AG08396 (cell line): ENCODE results near the gene GOLGA8T.
"Not testable (repeated sequence)": the region's sequence is repeated elsewhere in the genome, so short reads cannot be mapped to it uniquely, and the experiment has no call there.

Source experiments
- DNase-seq: peaks from one replicate; pipeline ENCODE4 v3.0.0; 2012; ENCODE audit warnings: low spot score, mixed read lengths

The GOLGA8T gene, protein sequence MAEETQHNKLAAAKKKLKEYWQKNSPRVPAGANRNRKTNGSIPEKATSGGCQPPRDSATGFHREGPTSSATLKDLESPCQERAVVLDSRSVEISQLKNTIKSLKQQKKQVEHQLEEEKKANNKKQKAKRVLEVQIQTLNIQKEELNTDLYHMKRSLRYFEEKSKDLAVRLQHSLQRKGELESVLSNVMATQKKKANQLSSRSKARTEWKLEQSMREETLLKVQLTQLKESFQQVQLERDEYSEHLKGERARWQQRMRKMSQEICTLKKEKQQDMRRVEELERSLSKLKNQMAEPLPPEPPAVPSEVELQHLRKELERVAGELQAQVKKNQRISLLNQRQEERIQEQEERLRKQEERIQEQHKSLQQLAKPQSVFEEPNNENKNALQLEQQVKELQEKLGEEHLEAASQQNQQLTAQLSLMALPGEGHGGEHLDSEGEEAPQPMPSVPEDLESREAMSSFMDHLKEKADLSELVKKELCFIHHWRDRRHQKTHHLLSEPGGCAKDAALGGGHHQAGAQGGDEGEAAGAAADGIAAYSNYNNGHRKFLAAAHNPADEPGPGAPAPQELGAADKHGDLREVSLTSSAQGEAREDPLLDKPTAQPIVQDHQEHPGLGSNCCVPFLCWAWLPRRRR

DNA sequence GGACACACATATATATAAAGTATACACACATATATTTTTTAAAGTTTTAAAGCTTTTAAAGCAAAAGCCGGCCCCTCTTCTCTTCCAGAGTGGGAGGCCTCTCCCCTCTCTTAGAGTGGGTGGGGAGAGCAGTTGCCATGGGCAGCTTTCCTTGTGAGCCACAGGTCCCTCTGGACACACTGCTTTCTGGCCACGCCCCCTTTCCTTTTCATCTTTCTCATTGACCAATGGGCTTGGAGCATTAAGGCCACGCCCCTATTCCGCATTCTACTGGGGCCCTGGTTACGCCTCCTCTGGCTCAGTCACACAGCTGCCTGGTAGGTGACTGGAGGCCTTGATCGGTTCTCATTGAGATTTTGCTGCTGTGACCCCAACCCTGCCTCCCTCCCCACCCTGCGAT is at the start of gene GOLGA8T:
TSS of gene GOLGA8T (plus strand) at position 301 of the 400 bp plus-strand sequence. CDS start at position 399, 98 bp downstream.
- not testable (repeated sequence) for DNase-seq

DNA sequence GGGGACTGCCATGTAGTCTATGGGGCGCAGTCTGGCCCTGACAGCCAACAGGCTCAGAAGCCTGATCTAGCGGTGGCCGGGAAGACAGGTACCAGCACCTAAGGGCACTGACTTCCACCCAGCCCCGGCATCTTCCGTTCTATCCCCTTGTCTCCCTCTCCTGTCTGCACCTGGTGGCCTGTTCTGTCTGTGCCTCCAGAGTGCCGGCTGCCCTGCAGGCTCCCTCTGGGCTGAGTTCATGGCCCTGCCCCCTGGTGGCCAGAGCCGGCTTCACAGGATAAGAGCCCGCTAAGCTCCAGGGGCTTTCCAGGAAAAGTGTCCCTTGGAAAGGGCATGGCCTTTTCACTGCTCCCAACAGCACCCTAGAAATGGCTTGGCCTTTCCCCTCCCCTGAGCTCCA is 37.0 kb upstream of the GOLGA8T start:
- not testable (repeated sequence) for DNase-seq

DNA sequence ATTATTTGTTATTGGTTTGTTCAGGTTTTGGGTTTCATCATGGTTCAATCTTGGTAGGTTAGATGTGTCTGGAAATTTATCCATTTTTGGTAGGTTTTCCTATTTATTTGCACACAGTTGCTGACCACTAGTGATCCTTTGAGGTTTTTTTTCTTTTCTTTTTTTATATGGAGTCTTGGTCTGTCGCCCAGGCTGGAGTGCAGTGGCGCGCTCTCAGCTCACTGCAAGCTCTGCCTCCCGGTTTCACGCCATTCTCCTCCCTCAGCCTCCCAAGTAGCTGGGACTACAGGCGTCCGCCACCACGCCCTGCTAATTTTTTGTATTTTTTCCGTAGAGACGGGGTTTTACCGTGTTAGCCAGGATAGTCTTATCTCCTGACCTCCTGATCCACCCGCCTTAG is 32.0 kb upstream of the GOLGA8T start:
- DNase-seq = not testable (repeated sequence)

DNA sequence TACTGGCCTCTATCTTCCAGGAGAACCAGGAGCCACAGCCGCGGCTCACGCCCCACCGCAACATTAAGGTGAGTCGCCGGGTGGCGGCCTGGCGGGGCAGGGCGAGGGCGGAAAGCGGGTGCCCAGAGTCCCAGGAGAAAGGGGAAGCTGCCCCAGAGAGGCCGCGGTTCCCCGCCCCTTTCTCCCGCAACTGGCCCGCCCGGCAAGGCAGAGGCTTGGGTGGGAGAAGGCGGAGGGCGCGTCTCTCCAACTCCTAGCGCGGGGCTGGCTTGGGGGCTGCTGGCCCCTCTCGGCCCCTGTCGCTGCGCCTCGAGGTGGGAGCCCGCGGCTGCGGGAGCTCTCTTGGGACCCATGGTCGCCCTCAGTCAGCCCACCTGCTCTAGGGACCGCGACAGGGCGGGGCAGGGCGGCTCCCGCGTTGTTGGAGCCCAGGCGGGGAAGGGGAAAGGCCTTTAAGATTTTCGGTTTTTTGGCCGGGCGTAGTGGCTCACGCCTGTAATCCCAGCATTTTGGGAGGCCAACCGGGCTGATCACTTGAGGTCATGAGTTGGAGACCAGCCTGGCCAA is 30.8 kb upstream of the GOLGA8T start:
- DNase-seq = not testable (repeated sequence)

DNA sequence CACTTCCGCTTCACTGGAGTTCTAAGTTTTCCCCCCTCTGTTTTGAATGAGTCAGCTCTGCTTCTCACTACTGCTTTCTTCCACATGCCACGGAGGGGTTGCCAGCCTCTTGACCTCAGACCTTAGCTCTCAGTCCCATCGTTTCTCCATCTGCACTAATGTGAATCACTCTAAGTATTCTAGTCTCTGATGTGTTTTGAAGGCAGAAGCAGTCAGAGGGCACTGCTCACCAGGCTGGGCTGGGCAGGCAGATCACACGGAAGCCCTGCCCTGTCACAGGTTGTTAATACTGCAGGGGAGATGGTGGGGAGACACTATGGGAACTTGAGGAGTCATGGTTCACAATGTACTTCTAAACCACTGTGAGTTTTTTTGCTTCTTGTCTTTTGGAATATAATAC is 24.3 kb upstream of the GOLGA8T start:
- not testable (repeated sequence) for DNase-seq

DNA sequence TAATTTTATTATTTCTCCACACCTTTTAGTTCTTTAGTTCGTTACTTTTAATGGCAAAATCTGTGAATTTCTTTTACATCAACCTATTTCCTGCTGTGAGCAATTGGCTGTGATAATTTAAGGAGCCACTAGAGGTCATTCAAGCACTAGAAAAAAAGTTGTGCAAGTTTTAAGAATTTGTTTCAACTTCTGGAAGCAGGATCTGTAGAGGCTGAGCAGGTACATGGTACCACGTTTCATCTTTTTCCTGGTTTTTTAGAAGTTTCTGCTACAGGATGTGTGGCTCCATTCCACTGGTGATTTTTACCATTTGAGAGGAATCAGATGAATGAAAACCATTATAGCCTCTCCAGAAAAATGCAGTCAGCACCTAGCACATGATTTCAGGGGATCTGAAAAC is 4.8 kb upstream of the GOLGA8T start:
- DNase-seq = not testable (repeated sequence)

DNA sequence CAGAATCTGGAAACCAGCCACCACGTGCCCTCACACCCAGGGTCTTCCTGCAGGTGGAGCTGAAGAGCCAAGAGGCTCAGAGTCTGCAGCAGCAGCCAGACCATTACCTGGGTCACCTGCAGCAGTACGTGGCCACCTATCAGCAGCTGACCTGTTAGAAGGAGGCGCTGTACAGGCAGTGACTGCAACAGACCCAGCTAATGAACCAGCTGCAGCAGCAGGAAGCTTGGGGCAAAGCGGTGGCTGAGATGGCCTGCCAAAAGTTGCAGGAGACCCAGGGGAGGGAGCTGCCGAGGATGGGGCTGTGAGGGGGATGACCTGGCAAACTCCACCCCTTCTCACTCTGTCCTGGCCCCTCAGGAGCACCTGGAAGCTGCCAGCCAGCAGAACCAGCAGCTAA is 8.4 kb downstream of the GOLGA8T start:
- not testable (repeated sequence) for DNase-seq

DNA sequence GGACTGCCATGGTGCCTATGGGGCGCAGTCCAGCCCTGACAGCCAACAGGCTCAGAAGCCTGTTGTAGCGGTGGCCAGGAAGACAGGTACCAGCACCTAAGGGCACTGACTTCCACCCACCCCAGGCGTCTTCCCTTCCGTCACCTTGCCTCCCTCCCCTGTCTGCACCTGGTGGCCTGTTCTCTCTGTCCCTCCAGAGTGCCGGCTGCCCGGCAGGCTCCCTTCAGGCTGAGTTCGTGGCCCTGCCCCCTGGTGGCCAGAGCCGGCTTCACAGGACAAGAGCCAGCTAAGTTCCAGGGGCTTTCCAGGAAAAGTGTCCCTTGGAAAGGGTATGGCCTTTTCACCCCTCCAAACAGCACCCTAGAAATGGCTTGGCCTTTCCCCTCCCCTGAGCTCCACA is 15.0 kb downstream of the GOLGA8T start:
- not testable (repeated sequence) for DNase-seq

DNA sequence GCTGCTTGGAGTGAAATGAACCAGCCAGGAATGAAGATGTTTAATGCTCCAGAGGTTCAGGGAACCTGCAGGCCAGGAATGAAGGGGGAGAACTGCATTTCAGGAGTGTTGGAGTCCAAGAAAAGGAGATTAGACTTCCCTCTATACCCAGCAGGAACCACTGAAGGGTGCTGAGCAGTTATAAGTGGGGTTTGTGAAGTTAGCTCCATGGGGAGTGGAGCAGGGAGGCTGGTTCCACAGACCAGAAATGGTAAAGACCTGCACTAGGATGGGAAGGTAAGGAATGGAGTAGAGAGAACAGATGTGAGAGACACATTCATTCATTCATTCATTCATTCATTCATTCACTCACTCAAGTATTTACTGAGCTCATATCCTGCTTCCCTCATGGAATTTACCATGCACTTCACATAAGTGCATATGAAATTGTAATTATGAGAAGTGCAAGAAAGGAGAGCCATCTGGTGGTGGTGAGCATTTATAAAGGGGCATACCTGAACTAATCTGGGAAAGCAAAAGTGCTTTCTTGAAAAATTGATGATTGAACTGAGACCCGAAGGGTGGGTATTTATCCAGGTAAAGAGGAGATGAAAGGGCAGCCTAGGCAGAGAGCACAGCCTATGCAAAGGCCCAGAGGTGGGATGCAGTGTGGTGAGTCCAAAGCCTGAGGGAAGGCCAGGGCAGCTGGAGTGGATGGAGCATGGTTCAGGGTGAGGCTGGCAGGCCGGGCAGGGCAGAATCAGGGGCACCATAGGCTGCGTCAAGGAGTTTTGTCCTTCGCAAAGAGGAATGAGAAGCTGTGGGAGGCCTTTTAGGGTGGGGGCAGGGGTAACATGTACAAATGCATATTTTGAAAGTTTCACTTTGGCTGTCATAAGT is 27.9 kb downstream of the GOLGA8T start:
- not testable (repeated sequence) for DNase-seq

DNA sequence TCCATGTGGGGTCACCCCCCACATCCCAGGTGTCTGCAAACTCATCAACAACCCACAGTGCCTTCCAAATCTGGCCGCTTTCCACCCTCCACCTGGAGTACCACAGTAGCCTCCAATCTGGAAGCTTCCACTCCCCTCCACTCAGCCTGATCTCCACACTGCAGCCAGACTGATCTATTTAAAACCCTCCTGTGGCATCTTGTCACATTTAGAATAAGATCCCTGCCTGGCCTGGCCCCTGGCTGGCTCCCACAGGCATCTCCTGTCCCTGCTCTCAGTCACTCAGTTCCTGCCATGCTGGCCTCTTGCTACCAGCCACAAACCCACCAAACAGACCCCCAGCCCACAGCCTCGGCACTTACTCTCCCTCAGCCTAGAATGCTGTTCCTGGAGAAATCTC is 28.9 kb downstream of the GOLGA8T start:
- not testable (repeated sequence) for DNase-seq

DNA sequence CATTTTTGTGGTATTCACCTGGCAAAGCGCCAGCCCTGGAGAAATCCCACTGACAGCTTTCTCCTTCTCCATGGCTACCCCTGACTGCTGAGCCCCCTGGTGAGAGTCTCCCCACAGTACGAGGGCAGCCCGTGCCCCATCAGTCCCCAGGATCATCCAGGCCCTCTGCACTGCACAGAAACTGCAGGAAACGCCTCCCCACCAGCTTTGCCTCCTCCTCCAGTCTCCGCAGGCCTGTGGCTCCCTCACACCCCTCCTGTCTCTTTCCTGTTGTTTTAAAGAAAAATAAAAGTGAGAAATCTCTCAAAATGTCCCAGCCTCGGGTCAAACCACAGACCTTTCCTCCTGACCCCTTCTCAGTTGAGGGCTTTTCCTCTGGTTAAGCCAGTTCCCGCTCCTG is 29.4 kb downstream of the GOLGA8T start:
- DNase-seq = not testable (repeated sequence)

DNA sequence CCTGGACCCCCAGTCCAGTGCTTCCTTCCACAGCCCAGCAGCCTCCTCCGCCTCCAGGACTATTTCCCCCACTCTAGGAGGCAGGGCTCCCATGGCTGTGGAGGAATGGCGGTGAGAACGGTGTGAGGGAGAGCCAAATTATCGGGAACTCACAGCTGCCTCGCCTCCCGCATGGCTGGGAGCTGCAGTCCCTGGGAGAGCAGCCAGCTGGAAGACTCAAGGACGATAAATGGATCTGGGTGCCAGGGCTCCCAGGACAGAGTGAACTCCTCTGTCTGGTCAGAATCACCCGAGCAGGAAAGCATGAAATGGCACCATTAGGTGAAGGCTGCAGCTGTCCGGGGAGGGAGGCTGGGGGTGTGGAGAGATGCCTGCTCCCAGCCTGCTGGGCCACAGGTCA is 32.6 kb downstream of the GOLGA8T start:
- not testable (repeated sequence) for DNase-seq

DNA sequence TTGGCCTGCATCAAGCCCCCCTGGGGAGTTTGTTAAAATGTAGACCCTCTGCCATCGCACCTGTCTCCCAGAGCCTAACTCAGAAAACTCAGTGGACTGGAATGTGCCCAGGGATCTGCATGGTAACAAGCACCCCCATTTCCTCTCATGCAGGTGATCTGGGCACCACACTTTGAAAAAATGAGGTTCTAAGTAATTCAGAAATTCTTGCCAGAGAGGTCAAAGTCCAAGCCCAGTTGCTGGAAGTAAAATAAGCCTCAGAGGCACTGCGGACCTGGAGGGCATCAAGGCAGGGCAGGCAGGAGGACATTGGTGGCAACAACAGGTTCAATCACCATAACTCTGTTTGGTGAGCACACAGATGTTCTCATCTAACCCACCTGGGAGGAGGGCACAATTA is 33.0 kb downstream of the GOLGA8T start:
- DNase-seq = not testable (repeated sequence)

DNA sequence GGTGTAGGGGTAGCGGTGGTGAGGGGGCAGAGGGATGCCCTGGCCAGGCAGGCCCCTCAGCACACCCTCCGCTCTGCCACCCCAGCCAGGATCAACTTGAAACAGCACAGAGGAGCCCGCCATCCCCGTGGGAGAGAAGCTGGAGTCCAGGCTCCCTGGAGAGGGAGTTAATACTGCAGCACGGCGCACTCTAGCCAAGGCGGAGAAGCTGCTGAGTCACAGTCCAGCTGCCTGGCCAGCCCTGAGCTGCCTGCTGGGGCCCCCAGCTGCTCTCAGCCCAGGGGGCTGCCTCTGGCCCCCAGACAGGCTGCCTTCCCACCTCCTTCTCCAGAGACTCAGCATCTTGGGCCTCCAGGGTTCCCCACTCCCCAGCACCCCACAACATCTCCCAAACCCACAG is 36.6 kb downstream of the GOLGA8T start:
- DNase-seq = not testable (repeated sequence)

DNA sequence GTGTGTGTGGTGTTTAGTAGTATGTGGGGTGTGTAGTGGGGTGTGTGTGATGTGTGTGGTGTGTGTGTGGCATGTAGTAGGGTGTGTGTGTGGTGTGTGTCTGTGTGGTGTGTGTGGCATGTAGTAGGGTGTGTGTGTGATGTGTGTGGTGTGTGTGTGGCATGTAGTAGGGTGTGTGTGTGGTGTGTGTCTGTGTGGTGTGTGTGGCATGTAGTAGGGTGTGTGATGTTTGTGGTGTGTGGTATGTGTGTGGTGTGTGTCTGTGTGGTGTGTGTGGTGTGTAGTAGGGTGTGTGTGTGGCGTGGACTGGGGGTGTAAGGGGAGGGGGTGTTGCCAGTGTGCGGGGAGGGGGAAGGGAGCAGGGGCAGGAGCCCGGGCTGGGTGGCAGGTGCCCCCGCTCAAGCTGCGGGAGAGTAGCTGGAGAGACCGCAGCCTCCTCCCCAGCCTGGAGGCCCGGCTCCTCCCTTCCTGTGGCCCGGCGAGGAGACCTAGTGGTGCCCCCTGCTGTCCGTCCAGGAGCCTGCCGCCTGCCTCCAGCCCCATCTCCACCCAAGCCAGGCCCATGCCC is 38.3 kb downstream of the GOLGA8T start:
- DNase-seq = not testable (repeated sequence)

DNA sequence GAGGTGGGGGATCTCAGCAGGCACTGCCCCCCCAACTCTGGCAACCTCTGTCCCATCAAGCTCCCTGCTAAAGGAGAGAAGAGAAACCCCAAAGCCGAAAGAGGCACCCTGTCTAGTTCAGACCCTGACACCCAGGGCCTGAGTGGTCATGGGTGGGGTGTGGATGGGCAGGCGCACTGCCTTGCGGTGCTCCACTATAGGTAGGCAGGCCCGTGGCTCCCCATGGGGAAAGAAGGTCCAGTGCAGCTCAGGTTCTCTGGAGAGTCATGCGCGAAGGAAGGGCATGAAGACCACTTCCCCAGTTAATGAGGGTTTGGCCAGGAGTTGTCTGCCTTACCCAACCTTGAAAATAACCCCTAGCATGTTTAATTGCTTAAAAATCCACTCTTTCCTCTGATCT is 40.4 kb downstream of the GOLGA8T start:
- DNase-seq = not testable (repeated sequence)

DNA sequence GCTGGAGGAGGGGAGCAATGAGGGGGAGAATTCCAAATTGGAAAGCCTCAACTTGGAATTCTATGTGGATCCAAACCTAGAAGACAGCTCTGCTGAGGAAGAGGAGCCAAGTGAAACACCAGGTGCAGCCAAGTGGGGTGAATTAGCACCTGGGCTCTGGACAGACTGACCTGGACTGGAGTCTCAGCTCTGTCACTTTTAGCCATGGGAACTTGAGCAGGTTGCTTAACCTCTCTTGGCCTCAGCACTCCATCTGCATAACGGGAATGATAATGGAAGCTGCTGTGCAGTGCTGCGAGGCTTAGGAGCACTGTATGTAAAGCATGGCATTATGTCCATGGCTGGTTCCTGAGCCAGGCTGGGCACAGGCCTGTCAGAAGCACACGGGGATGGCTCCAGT is 41.8 kb downstream of the GOLGA8T start:
- DNase-seq = not testable (repeated sequence)

DNA sequence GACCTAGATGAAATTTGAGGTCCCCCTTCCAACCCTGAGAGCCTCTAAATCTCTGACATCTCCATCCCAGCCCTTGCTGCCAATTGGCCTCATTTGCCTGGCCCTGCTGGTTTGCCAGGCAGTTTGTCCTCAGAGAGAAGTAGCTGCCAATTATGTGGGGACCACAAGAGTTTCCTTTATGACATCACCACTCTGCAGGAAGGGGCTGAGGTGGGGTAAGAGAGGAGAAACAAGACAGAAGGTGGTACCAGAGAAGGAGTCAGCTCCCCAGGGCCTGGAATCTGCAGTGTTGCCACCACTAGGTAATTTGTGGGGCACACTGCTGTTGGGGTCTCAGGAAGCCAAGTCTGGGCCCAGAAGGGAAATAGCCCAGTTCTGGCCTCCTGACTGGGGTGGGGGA is 45.0 kb downstream of the GOLGA8T start:
- DNase-seq = not testable (repeated sequence)

DNA sequence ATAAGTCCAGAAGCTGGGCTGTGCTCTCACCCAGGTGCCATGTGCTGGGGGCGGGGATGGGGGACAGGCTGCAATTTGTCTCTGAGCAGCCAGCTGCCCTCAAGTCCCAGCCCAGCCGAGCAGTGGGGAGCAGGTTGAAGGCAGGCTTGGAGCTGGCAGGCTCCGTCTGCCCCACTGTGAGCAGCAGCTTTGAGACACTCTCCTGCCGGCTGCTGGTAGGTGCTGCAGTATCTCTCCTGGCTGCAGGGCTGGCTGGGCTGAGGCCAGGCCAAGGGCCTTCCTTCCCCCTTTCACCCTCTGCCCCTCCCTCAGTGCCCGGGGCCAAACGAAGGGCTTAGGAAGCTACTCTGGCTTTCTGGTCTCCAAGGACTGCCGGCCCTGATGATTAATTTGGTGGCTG is 50.6 kb downstream of the GOLGA8T start:
- DNase-seq = not testable (repeated sequence)

DNA sequence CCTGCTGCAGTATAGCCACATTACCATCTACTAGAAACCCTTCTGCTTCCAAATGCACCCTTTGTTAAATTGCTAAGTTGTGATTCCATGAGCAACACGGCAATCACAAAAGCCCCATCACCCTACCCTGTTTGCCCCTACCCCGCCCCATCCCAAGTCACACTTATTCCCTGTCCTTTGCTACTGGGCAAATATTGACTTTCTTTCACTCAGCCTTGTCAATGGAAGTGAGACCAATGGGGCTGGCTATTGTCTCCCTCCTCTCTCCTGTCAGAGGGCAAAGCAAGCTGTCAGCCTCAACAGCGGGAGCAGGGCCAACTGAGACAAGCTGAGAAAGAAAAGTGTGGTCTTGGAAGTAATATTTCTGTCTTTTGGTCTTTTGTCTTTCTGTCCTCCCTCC is 52.6 kb downstream of the GOLGA8T start:
- not testable (repeated sequence) for DNase-seq

DNA sequence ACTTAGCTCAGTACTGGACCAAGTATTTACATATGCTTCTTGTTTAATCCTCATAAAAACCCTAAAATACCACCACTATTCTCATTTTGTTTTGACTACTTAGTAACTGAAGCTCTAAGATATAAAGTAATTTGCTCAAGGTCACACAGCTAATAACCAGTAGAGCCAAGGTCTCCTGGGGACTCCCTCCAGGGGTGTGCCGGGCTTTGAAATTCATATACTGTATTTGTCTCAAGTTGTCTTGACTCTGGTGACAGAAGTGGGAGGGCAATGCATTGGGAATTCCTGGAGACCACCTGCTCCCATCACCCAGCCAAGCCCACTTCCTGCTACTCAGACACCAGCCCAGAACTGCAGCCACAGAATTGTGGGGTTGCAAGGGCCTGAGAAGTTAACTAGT is 54.9 kb downstream of the GOLGA8T start:
- DNase-seq = not testable (repeated sequence)

DNA sequence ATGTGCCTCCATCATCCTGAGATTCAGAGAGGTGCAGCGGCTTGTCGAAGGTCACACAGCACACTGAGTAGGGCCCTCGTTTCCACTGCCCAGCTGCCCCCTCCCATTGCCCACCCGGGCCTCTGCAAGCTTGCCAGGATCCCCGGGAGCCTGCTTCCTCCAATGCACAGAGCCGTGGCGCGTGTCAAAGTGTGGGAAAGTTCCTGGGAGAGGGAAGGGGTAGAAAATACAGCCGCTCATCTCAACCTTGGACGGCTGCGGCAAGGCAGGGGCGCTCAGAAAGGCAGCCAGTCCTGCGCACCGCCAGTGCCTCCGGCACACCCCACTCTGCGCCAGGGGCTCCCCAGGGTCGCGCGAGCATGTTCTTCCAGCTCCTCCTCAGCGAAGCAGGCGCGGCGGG is 56.3 kb downstream of the GOLGA8T start:
- DNase-seq = not testable (repeated sequence)
